AG10803 (cell line): ENCODE data around the gene SERF2.
"Not testable (repeated sequence)": the region's sequence is repeated elsewhere in the genome, so short reads cannot be mapped to it uniquely, and the experiment has no call there.

Source experiments
- DNase-seq: peaks from one replicate; pipeline ENCODE4 v3.0.0; 2010; ENCODE audit warnings: low read depth
- H3K4me3 ChIP-seq: 2 replicates; pipeline ENCODE4 v1.5.1; 2011; ENCODE audit warnings: mild to moderate bottlenecking, low read length, control low read depth
- TF ChIP-seq, protein P1 (sequence below): conservative IDR thresholded peaks from 2 replicates; pipeline ENCODE4 v1.5.1; 2011; ENCODE audit warnings: mild to moderate bottlenecking, low read length, control low read depth, inconsistent platforms

Gene SERF2

DNA sequence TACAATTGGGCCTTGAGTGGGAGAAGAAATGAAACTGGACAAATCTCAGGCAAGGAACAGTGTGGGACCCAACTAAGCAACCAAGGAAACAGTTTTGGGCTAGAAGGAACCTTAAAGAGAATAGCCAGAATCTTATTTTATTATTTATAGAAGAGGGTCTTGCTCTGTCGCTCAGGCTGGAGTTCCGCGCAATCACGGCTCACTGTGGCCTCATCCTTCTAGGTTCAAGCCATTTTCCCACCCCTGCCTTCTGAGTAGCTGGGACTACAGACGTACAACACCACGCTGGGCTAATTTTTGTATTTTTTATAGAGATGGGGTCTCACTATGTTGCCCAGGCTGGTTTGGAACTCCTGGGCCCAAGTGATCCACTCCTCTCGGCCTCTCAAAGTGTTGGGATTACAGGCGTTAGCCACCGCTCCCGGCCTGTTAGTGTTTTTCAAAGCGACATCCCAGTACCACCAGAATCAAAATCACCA, 33.9 kb downstream of the SERF2 start:
- DNase-seq, result no peak
- peak overlapping the region; percentile 73 for H3K4me3 ChIP-seq
- TF ChIP-seq, protein P1, sequence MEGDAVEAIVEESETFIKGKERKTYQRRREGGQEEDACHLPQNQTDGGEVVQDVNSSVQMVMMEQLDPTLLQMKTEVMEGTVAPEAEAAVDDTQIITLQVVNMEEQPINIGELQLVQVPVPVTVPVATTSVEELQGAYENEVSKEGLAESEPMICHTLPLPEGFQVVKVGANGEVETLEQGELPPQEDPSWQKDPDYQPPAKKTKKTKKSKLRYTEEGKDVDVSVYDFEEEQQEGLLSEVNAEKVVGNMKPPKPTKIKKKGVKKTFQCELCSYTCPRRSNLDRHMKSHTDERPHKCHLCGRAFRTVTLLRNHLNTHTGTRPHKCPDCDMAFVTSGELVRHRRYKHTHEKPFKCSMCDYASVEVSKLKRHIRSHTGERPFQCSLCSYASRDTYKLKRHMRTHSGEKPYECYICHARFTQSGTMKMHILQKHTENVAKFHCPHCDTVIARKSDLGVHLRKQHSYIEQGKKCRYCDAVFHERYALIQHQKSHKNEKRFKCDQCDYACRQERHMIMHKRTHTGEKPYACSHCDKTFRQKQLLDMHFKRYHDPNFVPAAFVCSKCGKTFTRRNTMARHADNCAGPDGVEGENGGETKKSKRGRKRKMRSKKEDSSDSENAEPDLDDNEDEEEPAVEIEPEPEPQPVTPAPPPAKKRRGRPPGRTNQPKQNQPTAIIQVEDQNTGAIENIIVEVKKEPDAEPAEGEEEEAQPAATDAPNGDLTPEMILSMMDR, result no peak

DNA sequence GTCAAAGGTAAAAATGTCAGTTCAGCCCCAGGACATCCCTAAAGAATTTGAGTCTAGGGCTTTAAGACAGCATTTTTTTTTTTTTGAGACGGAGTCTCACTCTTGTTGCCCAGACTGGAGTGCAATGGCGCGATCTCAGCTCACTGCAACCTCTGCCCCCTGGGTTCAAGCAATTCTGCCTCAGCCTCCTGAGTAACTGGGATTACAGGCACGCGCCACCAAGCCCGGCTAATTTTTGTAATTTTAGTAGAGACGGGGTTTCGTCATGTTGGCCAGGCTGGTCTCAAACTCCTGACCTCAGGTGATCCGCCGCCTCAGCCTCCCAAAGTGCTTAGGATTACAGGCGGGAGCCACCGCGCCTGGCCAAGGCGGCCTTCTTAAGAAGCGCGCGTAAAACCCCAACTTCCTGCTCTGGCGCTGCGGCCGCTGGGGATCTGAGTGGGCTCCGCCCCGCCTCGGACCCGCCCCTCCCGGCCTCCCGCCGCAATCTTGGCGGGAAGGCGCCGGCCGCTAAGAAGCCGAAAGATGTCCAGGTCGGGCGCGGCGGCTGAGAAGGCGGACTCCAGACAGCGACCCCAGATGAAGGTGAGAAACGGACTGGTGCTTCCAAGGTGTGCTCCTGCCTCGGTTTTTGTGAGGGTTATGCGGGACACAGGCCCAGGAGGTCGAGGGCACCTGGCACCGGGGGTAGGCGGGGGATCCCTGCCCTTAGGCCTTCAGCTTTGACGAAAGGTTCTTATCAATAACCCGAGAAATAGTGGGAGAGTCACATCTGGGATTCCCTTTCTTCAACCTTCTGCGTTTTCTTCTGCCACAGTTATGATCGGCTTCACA, 34.6 kb downstream of the SERF2 start, which contains the start of gene WDR76:
WDR76 (plus strand) TSS at position 495 of the 834 bp plus-strand sequence; CDS start at position 526, 31 bp downstream.
- DNase-seq, result peak; percentile 76
- TF ChIP-seq, protein P1, result no peak
- H3K4me3 ChIP-seq, result peak within 1 kb of the TSS; percentile 73

DNA sequence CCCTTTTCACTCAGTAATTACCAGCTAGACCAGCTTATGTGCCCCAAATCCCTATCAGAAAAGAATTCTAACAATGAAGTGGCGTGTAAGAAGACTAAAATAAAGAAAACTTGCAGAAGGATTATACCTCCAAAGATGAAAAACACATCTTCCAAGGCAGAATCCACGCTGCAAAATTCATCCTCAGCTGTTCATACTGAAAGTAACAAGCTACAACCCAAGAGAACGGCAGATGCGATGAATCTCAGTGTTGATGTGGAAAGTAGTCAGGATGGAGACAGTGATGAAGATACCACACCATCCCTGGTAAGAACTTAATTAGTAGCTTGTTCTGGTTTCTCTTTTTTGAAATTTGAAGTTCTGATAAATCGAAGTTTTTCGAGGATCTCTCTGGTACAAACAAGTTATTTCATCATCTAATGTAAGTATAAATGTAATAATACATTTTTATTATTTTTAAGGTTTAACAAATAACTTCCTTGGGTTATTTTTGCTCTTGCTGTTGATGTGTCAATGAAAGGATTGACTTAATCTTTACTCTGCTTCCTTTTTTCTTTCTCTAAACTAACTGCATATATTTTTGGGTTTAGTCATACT, 36.0 kb downstream of the SERF2 start:
- TF ChIP-seq, protein P1, result no peak
- H3K4me3 ChIP-seq, result peak overlapping the region; percentile 73
- peak; percentile 20 for DNase-seq

DNA sequence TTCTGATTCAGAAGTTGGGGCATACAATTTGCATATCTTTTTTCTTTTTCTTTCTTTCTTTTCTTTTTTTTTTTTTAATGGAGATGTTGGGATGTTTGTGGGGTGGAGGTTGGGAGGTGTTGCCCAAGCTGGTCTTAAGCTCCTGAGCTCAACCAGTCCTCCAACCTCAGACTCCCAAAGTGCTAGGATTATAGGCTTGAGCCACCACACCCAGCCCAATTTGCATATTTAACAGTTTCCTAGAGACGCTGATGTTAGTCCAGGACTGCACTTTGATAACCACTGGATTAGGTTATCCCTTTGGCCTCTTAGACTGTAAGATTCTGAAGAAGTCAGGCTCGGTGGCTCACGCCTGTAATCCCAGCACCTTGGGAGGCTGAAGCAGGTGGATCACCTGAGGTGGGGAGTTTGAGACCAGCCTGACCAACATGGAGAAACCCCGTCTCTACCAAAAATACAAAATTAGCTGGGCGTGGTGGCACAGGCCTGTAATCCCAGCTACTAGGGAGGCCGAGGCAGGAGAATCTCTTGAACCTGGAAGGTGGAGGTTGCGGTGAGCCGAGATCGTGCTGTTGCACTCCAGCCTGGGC, 37.9 kb downstream of the SERF2 start:
- not testable (repeated sequence) for DNase-seq, H3K4me3 ChIP-seq

DNA sequence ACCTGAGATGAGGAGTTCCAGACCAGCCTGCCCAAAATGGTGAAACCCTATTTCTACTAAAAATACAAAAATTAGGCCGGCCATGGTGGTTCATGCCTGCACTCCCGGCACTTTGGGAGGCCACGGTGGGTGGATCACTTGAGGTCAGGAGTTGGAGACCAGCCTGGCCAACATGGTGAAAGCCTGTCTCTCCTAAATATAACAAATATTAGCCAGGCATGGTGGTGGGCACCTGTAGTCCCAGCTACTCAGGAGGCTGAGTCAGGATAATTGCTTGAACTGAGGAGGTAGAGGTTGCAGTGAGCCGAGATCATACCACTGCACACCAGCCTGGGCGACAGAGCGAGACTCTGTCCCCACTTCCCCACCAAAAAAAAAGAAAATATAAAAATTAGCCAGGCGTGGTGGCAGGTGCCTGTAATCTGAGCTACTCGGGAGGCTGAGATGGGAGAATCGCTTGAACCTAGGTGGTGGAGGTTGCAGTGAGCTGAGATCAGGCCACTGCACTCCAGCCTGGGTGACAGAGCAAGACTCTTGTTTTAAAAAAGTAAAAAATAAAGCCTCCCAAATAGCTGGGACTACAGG, 38.7 kb downstream of the SERF2 start:
- not testable (repeated sequence) for DNase-seq, H3K4me3 ChIP-seq

DNA sequence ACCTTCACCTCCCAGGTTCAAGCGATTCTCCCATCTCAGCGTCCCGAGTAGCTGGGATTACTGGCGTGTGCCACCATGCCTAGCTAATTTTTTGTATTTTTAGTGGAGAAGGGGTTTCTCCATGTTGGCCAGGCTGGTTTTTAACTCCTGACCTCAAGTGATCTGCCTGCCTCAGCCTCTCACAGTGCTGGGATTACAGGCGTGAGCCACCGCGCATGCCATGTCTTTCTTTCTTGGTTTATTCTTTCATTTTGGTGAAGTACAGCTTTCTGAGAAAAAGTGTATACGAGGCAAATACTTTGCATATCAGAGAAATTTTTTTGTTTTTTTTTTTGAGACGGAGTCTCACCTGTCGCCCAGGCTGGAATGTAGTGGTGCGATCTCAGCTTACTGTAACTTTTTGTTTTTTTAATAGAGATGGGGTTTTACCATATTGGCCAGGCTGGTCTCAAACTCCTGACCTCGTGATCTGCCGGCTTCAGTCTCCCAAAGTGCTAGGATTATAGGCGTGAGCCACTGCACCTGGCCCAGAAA, 39.5 kb downstream of the SERF2 start:
- not testable (repeated sequence) for H3K4me3 ChIP-seq, DNase-seq

DNA sequence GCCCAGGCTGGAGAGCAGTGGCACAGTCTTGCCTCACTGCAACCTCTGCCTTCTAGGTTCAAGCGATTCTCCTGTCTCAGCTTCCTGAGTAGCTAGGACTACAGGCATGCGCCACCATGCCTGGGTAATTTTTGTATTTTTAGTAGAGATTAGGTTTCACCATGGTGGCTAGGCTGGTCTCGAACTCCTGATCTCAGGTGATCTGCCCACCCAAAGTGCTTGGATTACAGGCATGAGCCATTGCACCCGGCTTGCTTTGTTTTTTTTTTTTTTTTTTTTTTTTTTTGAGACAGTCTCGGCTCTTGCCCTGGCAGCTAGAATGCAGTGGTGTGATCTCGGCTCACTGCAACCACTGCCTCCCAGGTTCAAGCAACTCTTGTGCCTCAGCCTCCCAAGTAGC, 40.4 kb downstream of the SERF2 start:
- DNase-seq, H3K4me3 ChIP-seq: not testable (repeated sequence)

DNA sequence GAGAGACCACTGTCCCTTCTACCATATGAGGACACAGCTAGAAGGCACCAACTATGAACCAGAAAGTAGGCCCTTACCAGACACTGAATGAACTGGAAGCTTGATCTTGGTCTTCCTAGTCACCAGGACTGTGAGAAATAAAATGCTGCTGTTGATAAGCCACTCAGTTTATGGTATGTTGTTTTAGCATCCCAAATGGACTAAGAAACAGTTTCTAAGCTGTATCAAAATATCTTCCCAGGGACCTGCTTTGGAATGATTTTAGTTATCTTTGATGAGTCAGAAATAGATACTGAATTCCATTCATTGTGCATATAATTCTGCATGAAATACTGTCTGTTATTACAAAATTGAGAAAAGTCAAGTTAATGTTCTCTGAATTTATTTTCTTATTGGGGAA, 53.3 kb downstream of the SERF2 start:
- TF ChIP-seq, protein P1, result no peak
- H3K4me3 ChIP-seq, result no peak overlapping the region
- no peak for DNase-seq
